H1 (cell line): ENCODE measurements around the gene GPT2. TPM values are rescaled to one million over a fixed set of nuclear protein-coding genes. Genes with fewer than 3 reads are reported as not detected.

ENCODE experiments used
- CTCF ChIA-PET: fragments of 300-600 bp; sonication (Branson Sonifier 250); formaldehyde crosslinking; loops from one replicate; lab custom pipeline; 2021; ENCODE audit not compliant: partially characterized antibody; lab: Charles Lee
- POLR2A ChIA-PET: fragments of 300-600 bp; sonication (Branson Sonifier 250); formaldehyde crosslinking; loops from one replicate; lab custom pipeline; 2021; ENCODE audit warnings: inconsistent platforms; ENCODE audit not compliant: partially characterized antibody; lab: Charles Lee
- DNase-seq, 2 experiments: peaks; one replicate each; pipeline versions ENCODE4 v3.0.0 to v3.0.0-alpha.2; 2010 to 2022; ENCODE audit warnings: low spot score in 2 of 2, low read depth in 1 of 2, mixed read lengths in 1 of 2
- FAIRE-seq: peaks from 2 replicates; lab custom pipeline; 2011; peaks lifted over from hg19 to GRCh38; lab: Jason Lieb, UNC
- H2AFZ ChIP-seq: 2 replicates; pipeline ENCODE4 v1.8.1; 2012; ENCODE audit warnings: low read length, inconsistent platforms
- H2AK5ac ChIP-seq: 2 replicates; pipeline ENCODE4 v1.6.1; 2013; ENCODE audit warnings: low read depth, low read length
- H2BK120ac ChIP-seq: replicated peaks from 2 replicates; pipeline ENCODE3; 2013; ENCODE audit warnings: low read depth, low read length, inconsistent platforms
- H2BK12ac ChIP-seq: 2 replicates; pipeline ENCODE4 v1.6.1; 2013; ENCODE audit warnings: low read depth, low read length
- H2BK15ac ChIP-seq: 2 replicates; pipeline ENCODE4 v1.6.1; 2013; ENCODE audit warnings: low read length
- H2BK20ac ChIP-seq: 2 replicates; pipeline ENCODE4 v1.6.1; 2013; ENCODE audit warnings: low read length
- H2BK5ac ChIP-seq: 2 replicates; pipeline ENCODE4 v1.6.1; 2013; ENCODE audit warnings: low read depth, low read length
- H3K14ac ChIP-seq: 2 replicates; pipeline ENCODE4 v1.6.1; 2013; ENCODE audit warnings: inconsistent platforms; ENCODE audit not compliant: insufficient read length
- H3K18ac ChIP-seq: 2 replicates; pipeline ENCODE4 v1.6.1; 2013; ENCODE audit warnings: low read length; ENCODE audit errors: extremely low read depth
- H3K23ac ChIP-seq: 2 replicates; pipeline ENCODE4 v1.6.1; 2013; ENCODE audit warnings: inconsistent platforms; ENCODE audit not compliant: insufficient read length
- H3K23me2 ChIP-seq: 2 replicates; pipeline ENCODE4 v1.6.1; 2013; ENCODE audit warnings: low read depth, low read length
- H3K27ac ChIP-seq: 2 replicates; pipeline ENCODE4 v1.6.1; 2011; ENCODE audit warnings: low read depth, low read length, inconsistent platforms
- H3K27me3 ChIP-seq, 4 experiments: replicated peaks in 1 of 4; 1 replicate in 1 of 4; 2 replicates in 3 of 4; pipeline versions ENCODE4 v1.6.1 to v1.8.1; 2011 to 2013; ENCODE audit warnings: low read length in 3 of 4, mild to moderate bottlenecking in 3 of 4, inconsistent platforms in 2 of 4, mixed read lengths in 2 of 4, moderate library complexity in 1 of 4; ENCODE audit not compliant: control insufficient read depth in 3 of 4, insufficient read depth in 3 of 4; ENCODE audit errors: extremely low read depth in 1 of 4
- H3K36me3 ChIP-seq, 4 experiments: 2 replicates each; pipeline versions ENCODE4 v1.6.1 to v1.8.1; 2011 to 2013; ENCODE audit warnings: mild to moderate bottlenecking in 4 of 4, low read length in 3 of 4, moderate library complexity in 2 of 4, control low read depth in 1 of 4, inconsistent platforms in 1 of 4; ENCODE audit not compliant: insufficient read depth in 4 of 4, control insufficient read depth in 2 of 4
- H3K4ac ChIP-seq: replicated peaks from 2 replicates; pipeline ENCODE3; 2013; ENCODE audit warnings: low read length, low read depth, mixed read lengths, inconsistent platforms; ENCODE audit not compliant: insufficient read length
- H3K4me1 ChIP-seq, 4 experiments: replicated peaks in 1 of 4; 1 replicate in 1 of 4; 2 replicates in 3 of 4; pipeline versions ENCODE4 v1.6.1 to v1.8.1; 2011 to 2013; ENCODE audit warnings: low read length in 3 of 4, inconsistent platforms in 2 of 4, mixed read lengths in 1 of 4; ENCODE audit not compliant: insufficient read depth in 4 of 4, control insufficient read depth in 3 of 4
- H3K4me2 ChIP-seq, 2 experiments: 2 replicates each; pipeline versions ENCODE4 v1.6.1 to v1.8.1; 2011 to 2013; ENCODE audit warnings: low read depth in 2 of 2, low read length in 2 of 2, control low read depth in 1 of 2, inconsistent platforms in 1 of 2, mild to moderate bottlenecking in 1 of 2; ENCODE audit not compliant: insufficient read depth in 1 of 2
- H3K4me3 ChIP-seq, 4 experiments: fragments of 200-600, 300-600 bp in 1 of 4; sonication (generic), shearing (Covaris generic), sonication (Bioruptor Twin) in 1 of 4; 2 replicates each; pipeline versions ENCODE4 v1.5.1 to v1.8.1; 2011 to 2016; ENCODE audit warnings: low read length in 4 of 4, low read depth in 3 of 4, control low read depth in 2 of 4, inconsistent platforms in 2 of 4, mild to moderate bottlenecking in 2 of 4, mixed read lengths in 1 of 4, moderate library complexity in 1 of 4; ENCODE audit not compliant: insufficient read depth in 2 of 4; ENCODE audit errors: extremely low read depth in 1 of 4
- H3K56ac ChIP-seq: replicated peaks from 2 replicates; pipeline ENCODE3; 2013; ENCODE audit warnings: low read depth, mild to moderate bottlenecking, mixed read lengths, low read length, inconsistent platforms; ENCODE audit not compliant: insufficient read length
- H3K79me1 ChIP-seq: 2 replicates; pipeline ENCODE4 v1.6.1; 2013; ENCODE audit warnings: low read depth, low read length, control low read depth
- H3K79me2 ChIP-seq, 2 experiments: 2 replicates each; pipeline versions ENCODE4 v1.6.1 to v1.8.1; 2012 to 2013; ENCODE audit warnings: low read length in 2 of 2, mild to moderate bottlenecking in 2 of 2, inconsistent platforms in 1 of 2; ENCODE audit not compliant: insufficient read depth in 2 of 2, control insufficient read depth in 1 of 2
- H3K9ac ChIP-seq, 4 experiments: replicated peaks in 1 of 4; 1 replicate in 1 of 4; 2 replicates in 3 of 4; pipeline versions ENCODE4 v1.6.1 to v1.8.1; 2011 to 2013; ENCODE audit warnings: low read depth in 3 of 4, low read length in 3 of 4, control low read depth in 2 of 4, mild to moderate bottlenecking in 2 of 4, moderate library complexity in 2 of 4, inconsistent platforms in 1 of 4; ENCODE audit errors: extremely low read depth in 1 of 4
- H3K9me3 ChIP-seq, 2 experiments: 2 replicates each; pipeline versions ENCODE4 v1.6.1 to v1.8.1; 2012 to 2013; ENCODE audit warnings: mild to moderate bottlenecking in 2 of 2, moderate library complexity in 2 of 2, control low read depth in 1 of 2, inconsistent platforms in 1 of 2, low read depth in 1 of 2, low read length in 1 of 2, mixed read lengths in 1 of 2; ENCODE audit not compliant: insufficient read depth in 2 of 2
- H4K20me1 ChIP-seq, 2 experiments: replicated peaks in 1 of 2; 2 replicates each; pipeline versions ENCODE3 to v1.8.1; 2011 to 2013; ENCODE audit warnings: inconsistent platforms in 2 of 2, low read length in 2 of 2, mild to moderate bottlenecking in 1 of 2; ENCODE audit not compliant: insufficient read depth in 2 of 2, control insufficient read depth in 1 of 2
- H4K5ac ChIP-seq: 2 replicates; pipeline ENCODE4 v1.6.1; 2013; ENCODE audit warnings: low read length, low read depth, mixed read lengths, inconsistent platforms; ENCODE audit not compliant: insufficient read length
- H4K8ac ChIP-seq: 2 replicates; pipeline ENCODE4 v1.8.0; 2013; ENCODE audit warnings: mild to moderate bottlenecking, moderate library complexity, low read length, inconsistent platforms; ENCODE audit not compliant: insufficient read depth; ENCODE audit errors: extremely low read depth
- H4K91ac ChIP-seq: replicated peaks from 2 replicates; pipeline ENCODE3; 2013; ENCODE audit warnings: low read length, mixed read lengths, inconsistent platforms; ENCODE audit not compliant: insufficient read length
- MAX ChIP-seq: IDR thresholded peaks from 2 replicates; pipeline ENCODE4 v1.6.1; 2012; ENCODE audit warnings: inconsistent platforms
- POLR2A ChIP-seq, 2 experiments: IDR thresholded peaks; 1 replicate in 1 of 2; 2 replicates in 1 of 2; pipeline ENCODE4 v1.6.1; 2011; ENCODE audit warnings: low read depth in 2 of 2, low read length in 2 of 2, mild to moderate bottlenecking in 2 of 2; ENCODE audit errors: control extremely low read depth in 1 of 2
- WGBS, 2 experiments: shearing (Covaris generic) in 1 of 2; methylation state at CpG; one replicate each; pipeline versions ENCODE4 v1.1.6 to v1.1.7; 2013 to 2015; ENCODE audit warnings: low lambda C conversion rate in 2 of 2, mixed read lengths in 2 of 2, inconsistent platforms in 1 of 2, low coverage in 1 of 2, missing lambda C conversion rate in 1 of 2; ENCODE audit not compliant: insufficient replicate concordance in 2 of 2, insufficient coverage in 1 of 2, insufficient read length in 1 of 2; ENCODE audit errors: extremely low coverage in 1 of 2, missing lambda C conversion rate in 1 of 2; 5-methylcytosine and 5-hydroxymethylcytosine counted together
- polyA plus RNA-seq, 7 experiments: library from polyadenylated mRNA; depleted of rRNA in 3 of 7; stranded (reverse) in 5 of 7; unstranded in 2 of 7; fragments of >200 nt in 5 of 7; fragments of 200-250 nt in 2 of 7; gene quantifications; 1 replicate in 5 of 7; 2 replicates in 1 of 7; 4 replicates in 1 of 7; pipeline versions ENCODE4 v1.2.1 to v1.2.3, GENCODE V29; 2011 to 2013; ENCODE audit warnings: missing spikeins in 2 of 7, mixed read lengths in 2 of 7
- total RNA-seq: library from RNA; stranded (reverse); fragmentation: NEBNext Ultra II Directional; extraction: Animal tissue kit (Norgen Biotek cat#: 25700); gene quantifications from 2 replicates; pipeline ENCODE4 v1.2.1, GENCODE V29; 2021

Gene GPT2
- total and polyA plus RNA-seq, 2 of the 8 experiments (the other 6 are each of a cell fraction or from before 2014, with no cell fraction given), result 71.6 to 94.1 TPM

GRCh38 chr16:46918400-46918799, 34.2 kb downstream of the GPT2 start:
- H4K91ac ChIP-seq, result no peak overlapping the region
- no peak overlapping the region for H2BK120ac ChIP-seq
- peaks cover 2% of the 10 kb centered on the region for H3K79me1 ChIP-seq
- H3K14ac ChIP-seq, result no peak overlapping the region
- peaks cover 7 to 9% of the 10 kb centered on the region in 2 experiments for H4K20me1 ChIP-seq
- H3K4me3 ChIP-seq, result no peak overlapping the region
- H3K23me2 ChIP-seq, result peaks cover 8% of the 10 kb centered on the region; the same call in 1 of the 2 replicates
- no peak overlapping the region for H4K8ac ChIP-seq
- no peak overlapping the region for H3K18ac ChIP-seq
- H3K36me3 ChIP-seq, result peaks cover 33 to 92% (median 74%) of the 10 kb centered on the region in 4 experiments
- no peak overlapping the region for H3K4me2 ChIP-seq
- POLR2A ChIA-PET, result interaction anchor here (4.3 to 18.9 kb wide), 3 partner anchors 10 to 32 kb away, joined by 39 to 321 read pairs (median 198); partner anchors contain the start of gene GPT2
- H3K23ac ChIP-seq, result no peak overlapping the region
- H3K9ac ChIP-seq, result no peak overlapping the region
- no peak overlapping the region for H2BK12ac ChIP-seq
- no peak overlapping the region for H2BK15ac ChIP-seq
- no peaks in the 10 kb centered on the region for H3K4me1 ChIP-seq
- TF ChIP-seq POLR2A (IDR thresholded peaks at IDR 0.05; ENCODE audit: control extremely low read depth in 1 of 2, low read depth in 2 of 2, low read length in 2 of 2) (0 out of 3 replicates have a peak, but pooled peaks of 1 of the 2 experiments have one; percentile 2), MAX (no peak)
- no peak overlapping the region for H2BK20ac ChIP-seq
- H3K9me3 ChIP-seq, result no peaks in the 10 kb centered on the region
- no peak overlapping the region for H2AFZ ChIP-seq
- no peak overlapping the region for H3K56ac ChIP-seq
- H3K27ac ChIP-seq, result no peak overlapping the region
- no peaks in the 10 kb centered on the region for H3K27me3 ChIP-seq
- no peak for DNase-seq
- H2AK5ac ChIP-seq, result no peak overlapping the region
- H3K79me2 ChIP-seq, result no peaks in the 10 kb centered on the region
- H2BK5ac ChIP-seq, result peak overlapping the region; percentile 0; the same call in 1 of the 2 replicates
- 94% methylated on average over 9 of the region's 11 CpGs; no CpG with 5 or more reads in 1 of the 2 experiments for WGBS, 2 experiments
- H3K4ac ChIP-seq, result no peak overlapping the region
- H4K5ac ChIP-seq, result no peak overlapping the region
- CTCF ChIA-PET, result interaction anchor here (1.0 to 4.7 kb wide), 7 partner anchors 8 to 65 kb away, joined by 3 to 34 read pairs (median 4); no protein-coding TSS in a partner anchor
- FAIRE-seq, result no peak
